IPS DF 4.7 (cell line): ENCODE measurements around the gene PDX1.

ENCODE experiments used
- DNase-seq: peaks from one replicate; pipeline ENCODE4 v3.0.0-alpha.2; 2013; ENCODE audit warnings: low spot score; ENCODE audit errors: extremely low read depth

The PDX1 gene

DNA sequence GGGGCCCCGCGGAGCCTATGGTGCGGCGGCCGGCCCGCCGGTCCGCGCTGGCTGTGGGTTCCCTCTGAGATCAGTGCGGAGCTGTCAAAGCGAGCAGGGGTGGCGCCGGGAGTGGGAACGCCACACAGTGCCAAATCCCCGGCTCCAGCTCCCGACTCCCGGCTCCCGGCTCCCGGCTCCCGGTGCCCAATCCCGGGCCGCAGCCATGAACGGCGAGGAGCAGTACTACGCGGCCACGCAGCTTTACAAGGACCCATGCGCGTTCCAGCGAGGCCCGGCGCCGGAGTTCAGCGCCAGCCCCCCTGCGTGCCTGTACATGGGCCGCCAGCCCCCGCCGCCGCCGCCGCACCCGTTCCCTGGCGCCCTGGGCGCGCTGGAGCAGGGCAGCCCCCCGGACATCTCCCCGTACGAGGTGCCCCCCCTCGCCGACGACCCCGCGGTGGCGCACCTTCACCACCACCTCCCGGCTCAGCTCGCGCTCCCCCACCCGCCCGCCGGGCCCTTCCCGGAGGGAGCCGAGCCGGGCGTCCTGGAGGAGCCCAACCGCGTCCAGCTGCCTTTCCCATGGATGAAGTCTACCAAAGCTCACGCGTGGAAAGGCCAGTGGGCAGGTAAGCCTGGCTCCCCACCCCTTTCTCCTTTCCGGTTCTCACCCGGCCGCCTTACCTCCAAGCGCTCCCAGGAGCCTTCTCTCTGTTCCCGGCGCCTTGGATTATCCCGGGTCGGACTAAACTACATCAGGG lies at the start of gene PDX1:
Gene PDX1 (plus strand): TSS at position 67 of the 743 bp plus-strand sequence. CDS start 139 bp downstream, at position 206.
- no peak for DNase-seq

- DNase-seq = no peak
Observed at GRCh38 chr13:27878274-27878673, 41.5 kb upstream of the PDX1 start.

DNA sequence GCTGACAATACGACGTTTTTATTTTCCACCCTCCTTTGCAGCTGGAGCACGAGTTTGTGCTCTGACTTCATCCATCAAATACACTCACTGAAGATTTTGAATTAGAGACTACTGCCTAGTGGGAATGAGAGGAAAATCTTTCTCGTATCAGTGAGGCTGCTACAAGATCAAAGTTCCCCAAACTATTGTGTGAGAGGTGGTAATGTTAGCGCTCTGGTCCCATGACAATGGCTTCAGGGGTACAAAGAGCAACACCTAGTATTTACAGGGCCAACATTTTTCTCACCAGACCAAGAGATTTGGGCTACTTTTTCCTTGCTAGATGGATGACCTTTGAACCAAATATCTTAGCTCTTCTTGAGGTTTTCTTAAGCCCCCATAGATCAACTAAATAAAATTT lies 30.3 kb upstream of the PDX1 start:
- no peak for DNase-seq

GRCh38 chr13:27896726-27897125 lies 23.1 kb upstream of the PDX1 start:
- no peak for DNase-seq

GRCh38 chr13:27904719-27905118 lies 15.1 kb upstream of the PDX1 start:
- no peak for DNase-seq

- no peak for DNase-seq
Observed at GRCh38 chr13:27905650-27906049, 14.2 kb upstream of the PDX1 start.

- DNase-seq = no peak
Observed at GRCh38 chr13:27907121-27907787, 12.5 kb upstream of the PDX1 start.

DNA sequence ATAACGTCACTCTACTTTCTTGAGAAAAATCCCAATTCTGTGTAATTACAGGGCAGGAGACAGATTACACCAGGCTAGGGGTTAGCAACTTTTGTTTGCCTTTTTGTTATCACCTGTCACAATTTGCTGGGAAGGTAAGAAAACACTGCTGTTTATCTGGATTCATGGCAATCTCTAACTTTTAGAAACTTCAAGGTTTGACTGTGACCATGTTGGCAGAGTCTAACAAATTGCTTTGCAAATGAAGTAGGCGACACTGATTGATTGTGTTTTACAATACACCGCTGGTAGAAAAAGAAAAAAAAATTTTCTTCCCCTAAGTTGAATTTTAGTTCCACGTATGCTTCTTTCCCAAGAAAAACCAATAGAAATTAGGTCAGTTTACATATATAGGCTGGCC lies 10.4 kb upstream of the PDX1 start:
- no peak for DNase-seq

DNA sequence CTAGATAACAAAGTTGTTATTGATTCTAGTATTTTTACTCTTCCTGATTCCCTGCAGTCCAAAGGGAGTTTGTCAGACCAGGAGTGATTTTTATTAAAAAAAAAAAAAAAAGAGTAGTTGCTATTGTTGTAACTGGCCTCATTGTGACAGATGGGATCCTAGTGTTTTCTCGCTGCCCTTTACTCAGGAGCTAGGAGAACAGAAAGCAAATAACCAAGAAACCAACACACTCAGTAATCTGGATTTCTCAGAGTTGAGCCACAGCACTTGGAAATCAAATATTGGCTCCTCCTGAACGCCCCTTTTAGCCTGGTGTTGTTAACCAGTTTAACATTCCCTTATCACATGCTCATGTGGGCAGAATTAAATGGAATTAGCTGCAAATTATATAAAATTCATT lies 8.3 kb upstream of the PDX1 start:
- no peak for DNase-seq

DNA sequence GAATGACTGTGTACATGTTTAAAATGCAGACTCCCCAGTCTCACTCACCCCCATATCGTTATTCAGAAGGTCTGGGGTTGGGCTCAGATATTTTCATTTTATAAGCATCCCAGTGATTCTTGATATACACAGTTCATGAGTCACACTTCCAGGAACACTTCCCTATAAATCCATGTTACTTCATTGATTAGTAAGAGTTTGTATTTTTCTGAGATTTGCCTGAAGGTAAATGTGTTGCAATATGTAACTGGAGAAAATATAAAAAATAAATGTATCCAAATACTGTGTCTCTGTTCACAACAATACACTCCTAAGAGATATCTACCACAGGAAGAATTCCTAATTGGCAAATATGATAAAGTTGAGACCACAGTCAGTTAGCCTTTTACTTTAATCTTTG lies 6.6 kb upstream of the PDX1 start:
- no peak for DNase-seq

DNA sequence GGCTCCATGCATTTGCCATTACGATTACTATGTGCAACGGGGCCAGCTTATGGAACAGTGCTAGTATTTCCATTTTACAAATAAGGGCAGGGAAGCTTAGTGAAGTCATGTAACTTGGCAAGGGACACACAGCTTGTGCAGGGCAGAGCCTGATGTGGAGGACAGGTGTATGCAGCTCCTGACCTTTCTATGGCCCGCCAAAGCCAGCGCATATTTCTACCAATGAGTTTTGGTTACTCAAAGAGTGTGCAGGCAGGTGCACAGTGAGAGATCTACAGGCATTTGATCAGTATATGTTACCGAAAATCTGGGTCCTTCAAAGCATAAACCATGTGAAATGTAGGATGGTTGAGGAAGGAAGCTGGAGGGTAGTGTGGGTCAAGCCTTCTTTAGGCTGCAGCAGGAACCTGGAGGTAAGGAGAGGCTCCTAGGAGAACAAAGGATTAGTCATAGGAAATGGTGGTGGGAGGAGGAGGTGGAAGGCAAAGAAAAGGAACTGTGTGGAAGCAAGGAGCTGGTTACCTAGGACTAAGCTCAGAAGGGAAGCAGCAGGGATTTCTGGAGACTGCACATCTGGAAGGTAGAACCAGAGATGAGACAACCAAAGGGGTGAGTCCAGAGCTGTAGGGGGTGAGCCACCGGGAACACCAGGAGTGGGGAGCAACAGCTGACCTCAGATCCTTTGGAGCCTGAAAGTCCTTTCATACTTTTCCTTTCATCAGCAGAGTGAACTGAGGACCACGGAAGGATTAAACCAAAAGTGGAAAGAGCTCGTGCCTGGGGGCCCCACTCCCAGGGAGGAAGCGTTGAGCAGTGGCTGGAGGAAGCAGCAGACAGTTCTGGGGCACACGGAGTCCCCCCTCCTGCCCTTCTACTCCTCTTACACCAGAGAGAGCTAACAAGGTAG lies 4.2 kb upstream of the PDX1 start:
- DNase-seq = no peak

DNA sequence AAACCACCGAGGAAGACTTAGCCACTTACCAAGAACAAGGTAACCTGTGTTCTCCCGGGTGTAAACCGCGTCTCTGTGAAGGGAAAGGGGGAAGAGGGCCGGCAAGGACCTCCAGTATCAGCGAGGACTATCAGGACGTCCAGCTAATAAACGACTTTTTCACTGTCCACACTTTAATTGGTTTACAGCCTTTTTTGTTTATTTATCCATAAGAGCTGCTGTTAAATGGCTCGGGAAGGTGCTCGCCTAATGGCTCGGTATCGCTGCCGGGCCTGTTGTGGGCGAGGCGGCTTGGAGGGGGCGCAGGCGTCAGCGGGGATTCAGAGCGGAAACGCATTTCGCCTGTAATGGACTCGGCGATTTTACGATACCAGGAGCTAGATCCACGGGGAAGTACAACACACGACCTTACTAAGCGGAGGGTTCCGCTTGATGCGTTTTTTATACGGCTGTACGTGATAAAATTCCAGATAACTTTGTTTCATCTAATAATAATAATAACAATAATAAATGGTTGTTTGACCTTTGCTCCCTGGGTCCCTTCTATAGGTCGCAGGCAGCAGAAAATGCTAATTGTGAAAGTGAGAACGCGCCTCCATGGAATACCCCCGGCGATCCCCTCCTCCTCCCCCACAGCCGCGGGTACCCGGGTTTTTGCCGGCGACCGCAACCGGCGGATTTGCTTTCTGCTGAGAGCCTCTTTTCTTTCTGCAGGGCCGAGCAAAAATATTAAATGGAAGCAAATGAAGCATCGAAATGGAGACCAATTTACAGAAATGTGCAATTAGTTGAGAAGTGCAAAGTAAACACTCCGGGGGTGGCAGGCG lies 2.5 kb upstream of the PDX1 start:
- DNase-seq = no peak

DNA sequence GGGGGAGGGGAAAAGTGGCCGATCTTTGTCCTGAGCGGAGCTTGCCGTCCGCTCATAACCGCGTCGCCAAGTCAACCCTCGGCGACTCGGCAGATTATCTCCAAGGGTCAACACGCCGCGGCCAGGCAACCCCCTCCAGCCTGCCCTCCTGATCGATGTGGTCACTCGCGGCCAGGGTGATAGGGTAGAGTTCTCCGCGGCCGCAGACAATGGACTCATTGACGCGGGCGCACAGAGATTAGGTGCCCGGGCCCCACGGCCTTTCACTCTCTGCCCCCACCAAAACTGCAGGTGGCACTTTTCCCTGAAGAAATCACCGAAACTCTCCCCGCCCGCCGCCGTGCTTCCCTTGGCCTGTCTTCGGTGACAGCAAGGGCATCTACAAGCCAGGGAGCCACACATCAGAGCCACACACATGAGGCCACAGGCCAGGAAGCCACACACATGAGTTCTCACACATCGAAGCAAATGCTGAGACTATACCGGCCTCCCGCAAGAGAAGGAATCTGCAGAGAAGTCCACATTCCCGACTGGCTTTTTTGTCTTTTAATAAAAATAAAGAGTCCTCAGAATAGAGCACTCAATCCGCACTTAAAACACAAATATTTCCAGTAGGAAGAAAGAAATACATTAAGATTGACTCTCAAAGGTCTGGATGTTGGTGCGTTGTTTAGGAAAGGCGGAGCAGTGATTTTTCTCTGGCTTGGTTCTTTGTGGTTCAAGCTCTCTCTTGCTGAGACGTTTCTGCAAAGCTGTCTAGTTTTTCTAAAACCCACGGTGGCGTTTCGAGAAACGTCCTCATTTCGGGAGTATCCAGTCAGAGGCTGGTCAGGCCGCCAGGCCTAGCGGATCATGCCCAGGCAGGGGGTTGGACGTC lies 1.5 kb upstream of the PDX1 start:
- DNase-seq = no peak

DNA sequence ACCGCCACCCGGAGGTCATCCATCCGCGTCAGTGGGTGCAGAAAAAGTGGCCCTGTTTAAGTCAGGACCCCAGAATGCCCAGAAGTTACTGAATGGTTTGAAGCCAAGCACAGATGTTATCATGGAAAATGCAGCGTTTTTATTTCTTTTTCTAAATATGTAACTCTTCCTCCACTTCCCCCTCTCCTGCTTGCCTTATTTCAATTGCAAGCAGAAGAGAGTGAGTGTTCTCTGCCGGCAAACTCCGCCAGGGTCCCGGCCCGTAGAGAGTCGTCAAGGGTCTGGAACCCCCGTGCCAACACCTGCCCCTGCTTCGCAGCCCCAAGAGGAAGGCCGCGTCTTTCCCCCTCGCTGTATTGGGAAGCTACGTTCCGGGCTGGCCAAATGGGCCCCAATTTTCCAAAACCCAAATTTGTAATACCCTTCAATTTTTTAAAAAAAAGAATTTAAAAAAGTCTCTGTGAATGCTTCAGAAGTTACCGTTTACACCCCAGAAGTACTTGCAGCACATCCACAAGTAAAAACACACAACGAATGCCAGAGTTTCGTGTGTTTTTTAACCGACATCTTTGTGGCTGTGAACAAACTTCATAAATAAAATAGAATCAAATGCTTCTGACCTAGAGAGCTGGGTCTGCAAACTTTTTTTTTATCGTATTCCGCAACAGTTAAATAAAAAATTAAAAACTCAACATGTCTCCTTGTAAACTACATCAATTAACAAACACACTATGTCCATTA lies 712 bp upstream of the PDX1 start:
- DNase-seq = no peak

- no peak for DNase-seq
Observed at GRCh38 chr13:27919659-27919933, 204 bp upstream of the PDX1 start.

DNA sequence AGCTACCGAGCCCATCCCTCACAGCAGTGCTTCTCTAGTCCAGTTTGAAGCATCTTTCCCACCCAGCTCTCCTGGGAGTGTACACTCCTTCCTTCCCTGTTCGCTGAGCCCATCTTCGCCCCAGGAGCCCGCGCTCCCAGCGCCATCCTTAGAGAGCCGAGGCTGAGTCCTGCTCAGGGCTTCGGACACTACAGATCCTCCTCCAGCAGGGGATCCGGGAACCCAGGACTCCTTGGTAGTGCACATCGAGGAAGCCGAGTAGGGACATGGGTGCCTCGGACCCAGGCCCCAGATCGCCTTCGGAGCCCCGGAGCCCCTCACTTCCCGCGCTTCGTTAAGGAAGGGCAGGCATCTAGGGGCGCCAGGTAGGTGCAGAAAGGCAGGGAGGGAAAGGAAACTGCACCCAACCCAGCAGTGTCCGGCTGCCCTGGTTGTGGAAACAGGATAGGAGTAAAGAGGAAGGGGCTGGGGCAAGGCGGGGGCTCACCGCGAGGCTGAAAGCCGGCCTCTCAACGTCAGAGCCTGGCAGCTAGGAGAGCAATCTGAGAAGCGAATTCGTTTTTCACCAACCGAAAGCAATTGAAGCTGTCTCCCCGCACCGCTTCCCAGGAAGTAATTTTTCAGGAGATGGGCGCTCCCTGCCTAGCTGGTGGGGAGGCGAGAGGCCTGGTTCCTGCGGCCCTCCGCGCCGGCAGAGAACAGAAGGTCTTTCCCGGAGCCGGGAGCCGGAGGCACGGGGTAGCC lies 1.0 kb downstream of the PDX1 start:
- DNase-seq = no peak

DNA sequence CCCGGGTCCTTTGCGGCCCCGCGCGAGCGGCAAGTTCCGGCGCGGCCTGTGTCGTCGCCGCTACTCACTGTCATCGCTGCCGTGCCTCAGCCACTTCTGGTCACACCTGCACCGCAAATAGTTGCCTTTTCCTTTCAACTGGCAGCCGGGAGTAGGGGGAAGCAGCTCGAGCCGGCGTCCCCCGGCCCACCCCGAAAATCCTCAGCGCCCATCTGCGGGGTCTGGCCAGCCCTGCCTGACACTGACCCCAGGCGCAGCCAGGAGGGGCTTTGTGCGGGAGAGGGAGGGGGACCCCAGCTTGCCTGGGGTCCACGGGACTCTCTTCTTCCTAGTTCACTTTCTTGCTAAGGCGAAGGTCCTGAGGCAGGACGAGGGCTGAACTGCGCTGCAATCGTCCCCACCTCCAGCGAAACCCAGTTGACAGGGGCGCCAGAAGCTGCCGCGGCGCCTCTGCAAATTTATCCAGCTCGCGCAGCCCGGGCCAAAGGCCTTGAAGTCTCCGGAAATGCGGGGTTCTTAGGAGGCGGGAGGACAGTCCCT lies 1.7 kb downstream of the PDX1 start:
- DNase-seq = no peak

- no peak for DNase-seq
Observed at GRCh38 chr13:27921961-27922882, 2.4 kb downstream of the PDX1 start.
